Stimulated activated CD4-positive, alpha-beta T cell treated with anti-CD3 and anti-CD28 coated beads, Interleukin-1b, Interleukin-23, amount 100 ng/mL, for 48 hours (primary cell): ENCODE measurements around the gene GABPA.
"Not testable (repeated sequence)": the region's sequence is repeated elsewhere in the genome, so short reads cannot be mapped to it uniquely, and the experiment has no call there.

Experiments
- DNase-seq: peaks from one replicate; pipeline ENCODE4 v3.0.0-alpha.2; 2020

The GABPA gene

DNA sequence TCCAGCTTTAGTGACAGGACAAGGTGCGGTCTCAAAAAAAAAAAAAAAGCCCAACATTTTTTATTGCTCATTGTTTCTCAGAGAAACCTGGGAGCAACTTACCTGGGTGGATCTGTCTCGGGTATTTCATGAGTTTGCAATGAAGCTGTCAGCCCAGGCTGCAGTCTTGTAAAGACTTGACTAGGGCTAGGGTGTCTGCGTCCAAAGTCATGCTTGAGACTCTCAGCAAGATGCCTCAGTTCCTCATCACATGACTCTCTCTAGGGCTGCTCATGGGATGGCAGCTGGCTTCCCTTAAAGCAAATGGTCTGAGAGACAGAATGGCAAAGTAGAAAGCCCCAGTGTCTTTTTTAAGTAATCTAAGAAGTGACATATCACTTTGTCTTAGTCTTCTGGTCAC, 8.1 kb downstream of the GABPA start:
- DNase-seq: no peak

DNA sequence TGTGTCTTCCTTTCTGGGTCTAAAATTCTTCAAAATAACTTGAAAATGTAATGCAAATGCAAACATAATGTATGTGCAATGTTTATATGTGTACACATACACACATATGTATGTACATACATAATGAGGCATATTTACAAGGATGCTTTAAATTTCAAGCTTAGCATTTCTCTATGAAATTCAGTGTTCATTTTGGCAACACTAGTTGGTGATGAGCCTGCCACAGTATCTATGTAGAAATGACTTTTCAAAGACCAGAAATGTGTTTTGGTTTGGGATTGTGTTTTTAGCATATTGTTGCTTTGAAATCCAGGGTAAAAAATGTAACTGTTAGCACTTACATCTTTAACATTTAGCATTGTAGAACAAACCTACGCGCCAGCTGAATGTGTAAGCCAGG, 10.1 kb downstream of the GABPA start:
- DNase-seq: no peak

- DNase-seq: no peak
Measured at GRCh38 chr21:25750085-25750484, 15.3 kb downstream of the GABPA start.

DNA sequence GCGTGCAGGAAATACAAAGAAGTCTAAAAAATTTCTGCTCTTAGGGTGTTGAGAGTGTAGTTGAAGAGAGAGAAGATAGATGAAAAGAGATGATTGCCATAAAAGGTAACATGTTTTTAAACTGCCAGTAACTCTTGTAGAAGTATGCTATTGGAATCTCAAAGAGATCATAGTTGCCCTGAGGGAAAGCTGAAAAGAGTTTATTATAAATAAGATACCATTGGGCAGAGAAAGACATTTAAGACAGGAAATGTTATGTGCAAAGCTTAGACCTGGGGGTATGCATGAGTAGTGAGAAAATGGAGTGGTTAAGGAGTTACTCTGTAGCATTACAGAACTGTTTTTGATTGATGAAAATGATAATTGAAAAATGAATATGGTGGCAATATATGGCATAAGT, 17.6 kb downstream of the GABPA start:
- no peak for DNase-seq

DNA sequence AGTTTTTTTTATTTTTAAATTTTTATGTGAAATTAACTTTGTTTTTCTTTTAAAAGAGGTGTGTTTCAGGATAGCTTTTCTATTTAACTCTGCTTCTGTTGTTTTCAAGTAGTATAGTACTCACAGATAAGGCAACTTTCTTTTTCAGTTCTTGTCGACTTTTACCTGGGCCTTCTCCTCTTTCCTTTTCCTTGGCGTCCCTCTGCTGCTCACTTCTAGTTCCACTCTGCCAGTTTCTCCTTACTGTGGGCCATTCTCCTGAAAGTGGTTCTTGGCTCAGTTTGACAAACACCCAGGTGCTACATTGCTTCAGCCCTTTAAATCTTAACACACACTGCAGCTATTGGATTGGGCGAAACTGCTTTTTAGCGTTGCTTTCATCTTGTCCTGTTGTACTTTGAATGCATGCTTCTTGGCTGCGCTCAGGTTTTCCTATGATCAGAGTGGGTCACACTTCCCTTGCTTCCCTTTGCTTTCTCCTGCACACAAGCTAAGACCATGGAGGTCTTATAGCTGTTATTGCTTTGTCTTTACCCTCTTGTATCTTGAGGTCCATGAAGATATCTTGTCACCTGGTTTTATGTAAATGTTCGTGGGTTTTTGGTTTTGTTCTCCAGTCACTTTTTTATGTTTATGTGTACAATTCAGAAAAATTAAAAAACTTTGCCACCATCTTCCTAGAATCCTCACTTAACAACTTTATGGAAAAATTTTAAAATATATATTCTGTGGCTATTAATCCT, 21.6 kb downstream of the GABPA start:
- no peak for DNase-seq

GRCh38 chr21:25757531-25757930, 22.8 kb downstream of the GABPA start:
- no peak for DNase-seq

DNA sequence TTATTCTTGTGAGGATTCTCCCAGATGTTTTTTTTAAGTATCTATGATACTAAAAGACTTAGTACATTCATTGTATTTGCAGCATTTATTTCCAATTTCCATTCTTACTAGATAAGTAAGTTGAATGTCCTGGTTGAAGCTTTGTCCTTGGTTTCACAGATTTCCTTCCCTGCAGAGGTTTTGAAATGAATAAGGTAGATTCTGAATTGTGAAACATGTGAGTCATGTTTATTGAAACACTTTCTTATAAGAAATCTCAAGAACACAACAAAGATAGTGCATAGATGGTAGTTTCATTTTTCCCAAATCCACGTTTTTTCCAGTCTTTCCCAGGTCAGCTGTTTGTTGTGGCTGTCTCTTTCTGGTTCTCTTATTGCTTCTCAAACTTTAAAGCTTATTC, 24.8 kb downstream of the GABPA start:
- DNase-seq: no peak

DNA sequence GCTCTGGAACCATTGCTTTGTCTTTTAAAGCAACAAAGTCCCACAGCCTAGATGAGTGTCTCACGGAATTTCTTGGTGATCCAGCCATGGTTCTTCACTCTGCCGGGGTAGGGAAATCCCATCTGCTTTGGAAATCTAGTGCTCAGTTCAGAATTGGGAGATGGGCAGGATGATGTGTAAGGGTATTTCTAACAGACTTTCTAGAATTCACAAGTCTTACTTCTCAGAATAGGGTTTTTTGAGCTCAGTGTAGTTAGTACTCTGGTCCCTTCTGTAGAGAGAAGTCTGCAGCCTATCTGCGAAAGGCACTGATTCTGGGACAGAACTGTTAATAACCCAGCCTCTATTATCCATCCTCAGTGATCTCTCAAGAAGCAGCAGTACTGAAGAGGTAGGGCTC, 25.3 kb downstream of the GABPA start:
- no peak for DNase-seq

DNA sequence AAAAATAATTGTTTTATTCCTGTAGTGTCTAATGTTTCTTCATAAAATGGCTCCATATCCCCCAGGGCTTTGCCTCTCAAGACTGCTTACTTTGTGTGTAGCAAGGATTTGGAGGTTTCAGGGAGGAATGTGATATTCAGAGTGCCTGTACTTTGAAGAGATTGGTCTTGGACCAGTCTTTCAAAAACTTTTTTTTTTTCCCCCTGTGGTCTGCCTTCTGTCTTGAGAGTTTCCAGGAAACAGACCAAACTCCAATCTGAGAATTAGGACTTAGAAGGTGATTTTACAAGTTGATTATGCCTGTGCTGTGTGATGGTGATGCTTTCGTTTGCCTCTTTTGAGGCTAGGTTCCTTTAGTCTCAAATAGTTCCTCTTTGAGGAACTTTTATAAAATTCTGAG, 25.9 kb downstream of the GABPA start:
- no peak for DNase-seq

- no peak for DNase-seq
Measured at GRCh38 chr21:25764065-25764464, 29.3 kb downstream of the GABPA start.

DNA sequence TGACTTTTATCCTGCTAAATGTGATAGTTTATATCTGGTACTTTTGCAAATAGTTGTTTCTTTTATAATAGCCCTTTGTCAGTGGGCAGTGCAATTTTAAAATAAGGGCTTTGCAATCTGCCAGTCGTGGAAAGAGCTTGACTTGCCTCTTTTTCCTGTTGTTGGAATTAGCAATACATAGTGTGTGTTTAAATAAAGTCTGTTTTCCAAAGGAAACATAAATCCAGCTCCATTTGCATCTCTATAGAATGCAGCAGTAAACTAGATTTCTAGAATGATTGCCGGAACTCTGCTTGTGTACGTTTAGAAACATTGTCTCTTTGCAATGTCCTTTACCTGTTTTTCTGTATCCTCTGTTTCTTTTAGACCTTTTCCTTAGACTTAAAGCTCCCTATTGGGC, 33.1 kb downstream of the GABPA start:
- no peak for DNase-seq

DNA sequence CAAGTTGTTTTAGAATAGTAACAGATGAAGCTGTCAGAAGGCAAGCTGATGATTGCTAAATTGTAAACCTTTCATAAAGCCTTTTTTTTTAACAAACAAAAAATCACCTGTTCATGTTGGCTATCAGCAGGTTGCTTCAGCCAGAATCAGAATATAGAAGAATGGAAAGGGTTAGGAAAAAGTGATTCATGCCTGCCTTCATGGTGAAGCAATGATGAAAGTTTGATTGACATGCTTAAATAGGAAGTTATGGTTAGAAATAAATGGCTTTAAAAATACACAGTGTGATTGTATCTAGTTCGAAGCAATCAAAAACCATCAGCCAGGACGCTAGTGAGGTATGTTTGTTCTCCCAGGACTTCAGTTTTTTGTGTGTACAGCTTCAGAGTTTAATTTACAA, 37.9 kb downstream of the GABPA start:
- DNase-seq: no peak

- no peak for DNase-seq
Measured at GRCh38 chr21:25776440-25776839, 41.7 kb downstream of the GABPA start.

DNA sequence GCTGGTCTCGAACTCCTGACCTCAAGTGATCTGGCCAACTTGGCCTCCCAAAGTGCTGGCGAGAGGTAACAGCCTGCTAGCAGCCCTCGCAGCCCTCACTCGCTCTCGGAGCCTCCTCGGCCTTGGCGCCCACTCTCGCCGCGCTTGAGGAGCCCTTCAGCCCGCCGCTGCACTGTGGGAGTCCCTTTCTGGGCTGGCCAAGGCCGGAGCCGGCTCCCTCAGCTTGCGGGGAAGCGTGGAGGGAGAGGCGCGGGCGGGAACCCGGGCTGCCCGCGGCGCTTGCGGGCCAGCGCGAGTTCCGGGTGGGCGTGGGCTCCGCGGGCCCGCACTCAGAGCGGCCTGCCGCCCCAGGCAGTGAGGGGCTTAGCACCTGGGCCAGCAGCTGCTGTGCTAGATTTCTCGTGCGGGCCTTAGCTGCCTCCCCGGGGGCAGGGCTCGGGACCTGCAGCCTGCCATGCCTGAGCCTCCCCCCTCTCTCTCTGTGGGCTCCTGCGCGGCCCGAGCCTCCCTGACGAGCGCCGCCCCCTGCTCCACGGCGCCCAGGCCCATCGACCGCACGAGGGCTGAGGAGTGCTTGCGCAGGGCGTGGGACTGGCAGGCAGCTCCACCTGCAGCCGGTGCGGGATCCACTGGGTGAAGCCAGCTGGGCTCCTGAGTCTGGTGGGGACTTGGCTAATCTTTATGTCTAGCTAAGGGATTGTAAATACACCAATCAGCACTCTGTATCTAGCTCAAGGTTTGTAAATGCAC, 43.5 kb downstream of the GABPA start:
- not testable (repeated sequence) for DNase-seq

GRCh38 chr21:25788677-25789076, 53.9 kb downstream of the GABPA start:
- no peak for DNase-seq

DNA sequence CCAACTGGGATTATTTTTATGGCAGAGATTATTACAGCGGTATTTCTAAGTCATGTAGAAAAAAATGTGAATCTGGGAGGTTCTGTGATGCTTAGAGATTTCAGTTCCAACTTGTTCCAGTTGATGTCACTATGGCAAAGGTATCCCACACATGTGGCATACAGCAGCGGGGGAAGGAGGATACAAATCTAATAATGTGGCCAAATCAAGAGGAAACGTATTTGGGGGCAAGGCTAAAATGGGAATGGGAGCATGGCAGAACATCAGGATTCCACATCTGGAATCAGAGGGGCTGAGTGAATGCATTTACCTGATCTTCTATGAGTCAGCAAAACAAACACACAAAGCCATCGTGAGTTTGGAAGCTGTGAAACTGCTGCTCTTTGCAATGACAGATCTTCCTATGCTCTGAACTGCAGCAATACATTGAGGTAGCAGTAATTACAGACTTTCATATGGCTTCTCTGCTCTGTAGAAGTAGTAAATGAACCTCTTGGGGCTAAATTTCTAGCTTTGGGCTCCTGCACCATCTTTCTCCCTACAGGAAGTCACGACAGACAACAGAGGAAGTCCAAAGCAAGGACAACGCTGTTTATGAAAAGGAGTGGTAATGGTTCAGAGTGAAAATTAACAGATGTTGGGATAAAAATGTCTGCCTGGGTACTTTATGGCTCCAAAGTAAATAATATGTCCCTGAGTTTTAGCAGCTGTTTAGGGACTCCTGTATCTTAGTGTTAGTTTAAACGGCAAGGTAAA, 55.5 kb downstream of the GABPA start:
- no peak for DNase-seq

GRCh38 chr21:25790878-25791204, 56.1 kb downstream of the GABPA start:
- no peak for DNase-seq

GRCh38 chr21:25791319-25791718, 56.5 kb downstream of the GABPA start:
- no peak for DNase-seq

- DNase-seq: peak; percentile 92
Measured at GRCh38 chr21:25801217-25802014, 66.6 kb downstream of the GABPA start.

DNA sequence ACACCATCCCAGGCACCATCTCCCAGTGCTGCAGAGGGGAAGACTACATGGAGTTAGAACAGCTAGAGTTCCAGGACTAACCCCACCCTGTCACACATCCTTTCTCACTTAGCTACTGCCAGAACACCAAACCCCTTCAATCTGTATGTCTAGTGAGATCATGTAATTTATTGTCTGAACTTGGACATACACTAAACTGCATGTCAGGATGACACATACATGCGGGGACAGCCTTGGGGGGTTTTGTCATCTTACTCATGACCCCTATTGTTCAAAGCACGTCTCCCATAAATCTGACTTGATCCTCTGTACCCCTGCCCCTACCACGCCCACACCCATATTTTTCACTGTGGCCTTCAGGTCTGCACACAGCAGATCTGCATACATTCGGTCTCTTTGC, 71.3 kb downstream of the GABPA start:
- no peak for DNase-seq

DNA sequence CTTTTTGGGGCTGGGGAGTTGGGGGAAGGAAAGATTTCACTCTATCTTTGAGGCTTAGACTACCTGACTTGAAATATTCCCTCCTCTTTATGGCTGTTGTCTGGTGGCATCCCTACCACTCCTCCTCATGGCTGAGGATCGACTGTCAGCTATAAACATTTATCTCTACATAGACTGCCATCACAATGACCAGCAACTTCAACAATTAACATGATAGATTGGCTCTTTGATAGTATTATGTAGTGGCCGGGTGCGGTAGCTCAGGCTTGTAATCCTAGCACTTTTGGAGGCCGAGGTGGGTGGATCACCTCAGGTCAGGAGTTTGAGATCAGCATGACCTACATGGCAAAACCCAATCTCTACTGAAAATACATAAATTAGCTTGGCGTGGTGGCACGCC, 72.4 kb downstream of the GABPA start:
- no peak for DNase-seq

- no peak for DNase-seq
Measured at GRCh38 chr21:25809013-25809412, 74.2 kb downstream of the GABPA start.

DNA sequence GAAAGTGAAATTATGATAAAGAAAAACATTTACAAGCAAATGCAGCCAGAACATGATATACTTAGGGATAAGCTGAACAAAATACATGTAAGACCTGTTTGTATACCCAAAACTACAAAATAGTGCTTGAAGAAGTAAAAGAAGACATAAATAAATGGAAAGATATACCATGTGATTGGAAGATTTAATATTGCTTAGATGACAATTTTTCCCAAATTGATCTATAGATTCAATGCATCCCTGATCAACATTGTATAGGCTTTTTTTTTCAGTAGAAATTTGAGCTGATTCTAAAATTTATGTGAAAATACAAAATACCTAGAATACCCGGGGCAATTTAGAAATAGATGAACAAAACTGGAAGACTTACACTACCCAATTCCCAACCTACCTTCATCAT, 76.4 kb downstream of the GABPA start:
- DNase-seq: no peak
